ENCODE data around the gene ENKD1. TPM values are rescaled to one million over a fixed set of nuclear protein-coding genes. Genes with fewer than 3 reads are reported as not detected.

The ENKD1 gene
- total and polyA plus RNA-seq, 2 of the 13 experiments (the other 11 are each of a cell fraction or from before 2014, with no cell fraction given): 10.8 to 20.8 TPM

- TF ChIP-seq ZNF609 (CRISPR knock-in tag; IDR thresholded peaks at IDR 0.05; ENCODE audit: borderline replicate concordance) (no peak), ZFP91 (CRISPR knock-in tag; IDR thresholded peaks at IDR 0.05; ENCODE audit: borderline replicate concordance) (peak; percentile 55; the same call in 1 of the 2 replicates), ZNF576 (CRISPR knock-in tag; IDR thresholded peaks at IDR 0.05) (no peak), ZBED4 (CRISPR knock-in tag; IDR thresholded peaks at IDR 0.05; ENCODE audit: borderline replicate concordance) (no peak), CAMTA2 (CRISPR knock-in tag; IDR thresholded peaks at IDR 0.05; ENCODE audit: borderline replicate concordance) (peak; percentile 42; the same call in 1 of the 2 replicates), SAFB2 (CRISPR knock-in tag; IDR thresholded peaks at IDR 0.05; ENCODE audit: borderline replicate concordance, low read depth) (0 out of 2 replicates have a peak, but pooled peaks have one; percentile 24), SRSF4 (IDR thresholded peaks at IDR 0.05; ENCODE audit: low read depth, low read length, poor library complexity, severe bottlenecking) (no peak), ZNF263 (CRISPR knock-in tag; IDR thresholded peaks at IDR 0.05) (no peak), SSRP1 (CRISPR knock-in tag; IDR thresholded peaks at IDR 0.05) (no peak), KMT2B (CRISPR knock-in tag; IDR thresholded peaks at IDR 0.05) (no peak; the same call in 1 of the 2 replicates), RAD21 (CRISPR knock-in tag; IDR thresholded peaks at IDR 0.05) (peak; percentile 93), KDM6A (CRISPR knock-in tag; IDR thresholded peaks at IDR 0.05; ENCODE audit: low read depth) (no peak), TBP (CRISPR knock-in tag; IDR thresholded peaks at IDR 0.05) (0 out of 2 replicates have a peak, but pooled peaks have one; percentile 37)
Measured at GRCh38 chr16:67672739-67673662, 6.5 kb upstream of the ENKD1 start (continued).

All from HepG2 (cell line).